ENCODE results near the gene MCF2L2. TPM values are rescaled to one million over a fixed set of nuclear protein-coding genes. Genes with fewer than 3 reads are reported as not detected.

MCF2L2 gene
- total and polyA plus RNA-seq, 2 experiments from 2014 or later, result not detected

DNA sequence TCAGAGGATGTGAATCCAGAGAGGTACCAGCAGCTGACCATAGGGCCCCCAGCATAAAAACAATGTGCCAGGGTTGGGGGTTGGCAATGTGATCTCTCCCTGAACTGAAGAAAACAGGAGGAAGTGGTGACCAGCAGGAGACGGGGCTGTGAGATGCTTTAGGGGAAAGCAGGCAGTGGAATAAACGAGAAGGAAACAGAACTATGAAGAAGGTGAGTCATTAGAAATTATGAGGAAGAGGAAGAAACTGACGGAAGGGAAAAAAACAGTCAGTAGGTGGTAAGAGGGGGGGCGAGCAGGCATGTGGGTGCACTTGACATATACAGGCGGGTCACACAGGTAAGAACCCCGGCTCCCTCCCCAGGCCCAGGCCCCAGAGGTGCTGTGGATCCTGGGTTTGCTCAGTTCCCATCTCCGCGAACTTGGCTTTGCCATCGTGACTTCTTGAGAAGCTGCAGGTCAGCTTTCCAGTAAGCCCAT lies 217.5 kb downstream of the MCF2L2 start:
- WGBS, 2 experiments (ENCODE audit: low coverage in 1 of 2, low lambda C conversion rate in 2 of 2, missing lambda C conversion rate in 2 of 2), result 66 to 72% methylated on average over 9 of the region's 9 CpGs
- in situ Hi-C loops (cut with MboI), result no loop called here
- TF ChIP-seq EZH2phosphoT487 (IDR thresholded peaks at IDR 0.05; ENCODE audit: insufficient read depth, low read depth) (no peak), EZH2 (IDR thresholded peaks at IDR 0.05; ENCODE audit: insufficient read depth, poor library complexity, severe bottlenecking) (no peak)
- no peak overlapping the region for H3K9ac ChIP-seq
- no peaks in the 10 kb centered on the region for H3K4me1 ChIP-seq (ENCODE audit: insufficient read depth)
- no peak overlapping the region for H2AFZ ChIP-seq
- no peaks in the 10 kb centered on the region for H3K36me3 ChIP-seq (ENCODE audit: low read depth)
- no peaks in the 10 kb centered on the region for H3K9me3 ChIP-seq (ENCODE audit: low read depth)
- no peak overlapping the region for H3K4me3 ChIP-seq
- H3K27ac ChIP-seq, result no peak overlapping the region
- no peaks in the 10 kb centered on the region for H4K20me1 ChIP-seq (ENCODE audit: insufficient read depth)
- DNase-seq, result no peak
- H3K9me2 ChIP-seq (ENCODE audit: insufficient read depth), result no peaks in the 10 kb centered on the region
- H3K4me2 ChIP-seq (ENCODE audit: unreplicated experiment), result no peak overlapping the region
- H3K27me3 ChIP-seq (replicated peaks; ENCODE audit: insufficient read depth), result peaks cover 12% of the 10 kb centered on the region
- no peaks in the 10 kb centered on the region for H3F3A ChIP-seq (ENCODE audit: insufficient read depth)
- no peaks in the 10 kb centered on the region for H3K79me2 ChIP-seq (ENCODE audit: insufficient read depth)

DNA sequence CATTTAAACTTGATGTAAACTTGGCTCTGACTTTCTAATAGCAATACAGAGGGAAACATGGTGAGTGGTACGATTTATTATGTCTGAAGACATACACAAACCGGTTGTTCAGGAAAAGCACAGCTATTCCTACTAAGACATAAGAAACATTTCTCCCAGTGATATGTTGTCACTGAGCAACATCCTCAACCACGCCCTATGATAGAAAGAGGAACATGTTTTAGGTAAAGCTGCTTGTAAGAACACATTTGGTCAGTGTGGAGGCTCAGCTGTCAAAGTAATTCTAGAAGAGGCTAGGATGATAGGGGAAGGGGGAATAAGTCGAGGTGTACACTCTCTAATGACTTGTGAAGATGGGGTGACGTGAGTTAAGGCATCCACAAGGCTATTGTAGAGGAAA lies 218.1 kb downstream of the MCF2L2 start:
- H3K36me3 ChIP-seq (ENCODE audit: low read depth), result no peaks in the 10 kb centered on the region
- no peaks in the 10 kb centered on the region for H3K9me3 ChIP-seq (ENCODE audit: low read depth)
- TF ChIP-seq EZH2 (IDR thresholded peaks at IDR 0.05; ENCODE audit: insufficient read depth, poor library complexity, severe bottlenecking), result no peak
- no peak for TF ChIP-seq EZH2phosphoT487 (IDR thresholded peaks at IDR 0.05; ENCODE audit: insufficient read depth, low read depth)
- 37 to 42% methylated on average over 5 of the region's 5 CpGs for WGBS, 2 experiments (ENCODE audit: low coverage in 1 of 2, low lambda C conversion rate in 2 of 2, missing lambda C conversion rate in 2 of 2)
- no peak overlapping the region for H3K27ac ChIP-seq
- no peak for DNase-seq
- no peak overlapping the region for H2AFZ ChIP-seq
- no peak overlapping the region for H3K4me3 ChIP-seq
- H3K4me2 ChIP-seq (ENCODE audit: unreplicated experiment), result no peak overlapping the region
- H3K9me2 ChIP-seq (ENCODE audit: insufficient read depth), result no peaks in the 10 kb centered on the region
- H4K20me1 ChIP-seq (ENCODE audit: insufficient read depth), result no peaks in the 10 kb centered on the region
- no peak overlapping the region for H3K9ac ChIP-seq
- peaks cover 12% of the 10 kb centered on the region for H3K27me3 ChIP-seq (replicated peaks; ENCODE audit: insufficient read depth)
- in situ Hi-C loops (cut with MboI), result no loop called here
- H3F3A ChIP-seq (ENCODE audit: insufficient read depth), result no peaks in the 10 kb centered on the region
- H3K4me1 ChIP-seq (ENCODE audit: insufficient read depth), result no peaks in the 10 kb centered on the region
- no peaks in the 10 kb centered on the region for H3K79me2 ChIP-seq (ENCODE audit: insufficient read depth)

DNA sequence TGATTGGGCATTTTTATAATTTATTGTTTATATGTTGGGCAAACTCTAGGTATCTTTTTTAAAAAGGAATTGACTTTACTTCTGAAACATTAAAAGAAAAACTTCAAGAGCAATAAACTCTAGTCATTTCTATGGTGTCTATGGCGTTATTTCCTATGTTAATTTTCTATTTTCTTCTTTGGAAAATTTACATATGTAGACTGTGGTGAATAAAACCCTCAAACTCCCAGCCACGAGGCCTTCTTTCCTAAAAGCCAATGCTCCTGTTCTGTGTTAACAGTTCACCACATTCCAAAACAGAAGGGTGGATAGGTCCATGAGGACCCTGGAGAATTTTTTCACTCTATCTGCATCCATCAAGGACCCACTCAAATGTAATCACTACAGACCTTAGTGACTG lies 219.6 kb downstream of the MCF2L2 start:
- H3K9me3 ChIP-seq (ENCODE audit: low read depth), result no peaks in the 10 kb centered on the region
- no peaks in the 10 kb centered on the region for H3K36me3 ChIP-seq (ENCODE audit: low read depth)
- no peak for DNase-seq
- no peaks in the 10 kb centered on the region for H3F3A ChIP-seq (ENCODE audit: insufficient read depth)
- no peaks in the 10 kb centered on the region for H4K20me1 ChIP-seq (ENCODE audit: insufficient read depth)
- 13 to 23% methylated on average over 2 of the region's 2 CpGs for WGBS, 2 experiments (ENCODE audit: low coverage in 1 of 2, low lambda C conversion rate in 2 of 2, missing lambda C conversion rate in 2 of 2)
- no peak overlapping the region for H3K4me3 ChIP-seq
- no peak for TF ChIP-seq EZH2phosphoT487 (IDR thresholded peaks at IDR 0.05; ENCODE audit: insufficient read depth, low read depth)
- TF ChIP-seq EZH2 (IDR thresholded peaks at IDR 0.05; ENCODE audit: insufficient read depth, poor library complexity, severe bottlenecking), result no peak
- H3K9ac ChIP-seq, result no peak overlapping the region
- in situ Hi-C loops (cut with MboI), result no loop called here
- H3K9me2 ChIP-seq (ENCODE audit: insufficient read depth), result no peaks in the 10 kb centered on the region
- no peak overlapping the region for H3K27ac ChIP-seq
- peaks cover 11% of the 10 kb centered on the region for H3K27me3 ChIP-seq (replicated peaks; ENCODE audit: insufficient read depth)
- H3K4me1 ChIP-seq (ENCODE audit: insufficient read depth), result no peaks in the 10 kb centered on the region
- H3K4me2 ChIP-seq (ENCODE audit: unreplicated experiment), result no peak overlapping the region
- no peaks in the 10 kb centered on the region for H3K79me2 ChIP-seq (ENCODE audit: insufficient read depth)
- H2AFZ ChIP-seq, result no peak overlapping the region

DNA sequence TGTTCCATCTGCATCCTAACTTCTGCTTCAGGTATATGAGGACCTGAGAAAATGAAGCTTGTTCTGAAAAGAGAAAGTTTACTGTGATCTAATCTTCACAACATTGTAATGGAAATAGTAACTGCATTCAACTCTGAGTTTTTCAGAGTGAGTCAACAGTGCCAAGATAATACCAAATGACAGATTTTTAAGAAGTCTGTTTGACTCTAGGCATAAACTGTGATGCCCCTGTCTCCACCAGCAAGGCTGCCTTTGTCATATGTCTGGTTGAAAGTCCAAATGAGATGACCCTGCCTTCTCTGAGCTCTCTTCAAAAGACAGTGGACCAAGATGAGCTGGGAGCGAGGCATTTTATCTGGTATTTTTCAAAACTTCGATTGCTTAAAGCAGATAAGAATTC lies 220.2 kb downstream of the MCF2L2 start:
- H3K79me2 ChIP-seq (ENCODE audit: insufficient read depth), result no peaks in the 10 kb centered on the region
- no peak overlapping the region for H2AFZ ChIP-seq
- TF ChIP-seq EZH2 (IDR thresholded peaks at IDR 0.05; ENCODE audit: insufficient read depth, poor library complexity, severe bottlenecking), result no peak
- no peak for TF ChIP-seq EZH2phosphoT487 (IDR thresholded peaks at IDR 0.05; ENCODE audit: insufficient read depth, low read depth)
- H3K4me2 ChIP-seq (ENCODE audit: unreplicated experiment), result no peak overlapping the region
- no peak overlapping the region for H3K4me3 ChIP-seq
- H3K9me2 ChIP-seq (ENCODE audit: insufficient read depth), result no peaks in the 10 kb centered on the region
- no peak overlapping the region for H3K27ac ChIP-seq
- no peak overlapping the region for H3K9ac ChIP-seq
- H3K4me1 ChIP-seq (ENCODE audit: insufficient read depth), result no peaks in the 10 kb centered on the region
- no peaks in the 10 kb centered on the region for H3K36me3 ChIP-seq (ENCODE audit: low read depth)
- in situ Hi-C loops (cut with MboI), result no loop called here
- 80 to 84% methylated on average over 2 of the region's 2 CpGs for WGBS, 2 experiments (ENCODE audit: low coverage in 1 of 2, low lambda C conversion rate in 2 of 2, missing lambda C conversion rate in 2 of 2)
- H4K20me1 ChIP-seq (ENCODE audit: insufficient read depth), result no peaks in the 10 kb centered on the region
- peaks cover 10% of the 10 kb centered on the region for H3K27me3 ChIP-seq (replicated peaks; ENCODE audit: insufficient read depth)
- no peak for DNase-seq
- H3F3A ChIP-seq (ENCODE audit: insufficient read depth), result no peaks in the 10 kb centered on the region
- H3K9me3 ChIP-seq (ENCODE audit: low read depth), result no peaks in the 10 kb centered on the region

DNA sequence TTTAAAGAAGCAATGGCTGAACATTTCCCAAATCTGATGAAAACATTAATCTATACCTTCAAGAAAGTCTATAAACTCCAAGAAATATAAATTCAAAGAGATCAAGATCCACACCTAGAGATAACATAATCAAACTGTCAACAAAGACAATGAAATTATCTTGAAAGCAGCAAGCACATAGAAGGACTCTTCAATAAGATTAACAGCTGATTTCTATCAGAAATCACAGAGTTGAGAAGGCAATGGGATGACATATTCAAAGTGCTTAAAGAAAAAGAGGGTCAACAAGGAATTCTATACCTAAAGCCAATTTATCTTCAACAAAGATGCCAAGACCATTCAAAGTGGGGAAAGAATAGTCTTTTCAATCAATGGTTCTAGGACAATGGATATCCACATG lies 224.7 kb downstream of the MCF2L2 start:
- Histone ChIP-seq H3K36me3 (ENCODE audit: low read depth) (no peaks in the 10 kb centered on the region), H3K79me2 (ENCODE audit: insufficient read depth) (no peaks in the 10 kb centered on the region), H3K9me2 (ENCODE audit: insufficient read depth) (no peaks in the 10 kb centered on the region), H2AFZ (no peak overlapping the region), H3K4me1 (ENCODE audit: insufficient read depth) (no peaks in the 10 kb centered on the region), H3K4me3 (no peak overlapping the region), H3F3A (ENCODE audit: insufficient read depth) (no peaks in the 10 kb centered on the region), H3K27ac (no peak overlapping the region), H3K27me3 (replicated peaks; ENCODE audit: insufficient read depth) (peaks cover 10% of the 10 kb centered on the region), H3K9ac (no peak overlapping the region), H3K9me3 (ENCODE audit: low read depth) (no peaks in the 10 kb centered on the region), H3K4me2 (ENCODE audit: unreplicated experiment) (no peak overlapping the region), H4K20me1 (ENCODE audit: insufficient read depth) (no peaks in the 10 kb centered on the region)
- TF ChIP-seq EZH2phosphoT487 (IDR thresholded peaks at IDR 0.05; ENCODE audit: insufficient read depth, low read depth), result no peak
- TF ChIP-seq EZH2 (IDR thresholded peaks at IDR 0.05; ENCODE audit: insufficient read depth, poor library complexity, severe bottlenecking), result no peak
- no peak for DNase-seq
- in situ Hi-C loops (cut with MboI), result no loop called here
